GM12892 (cell line): Measurements from ENCODE around the gene TRIM37.

ENCODE experiments used
- POLR2AphosphoS5 ChIP-seq: IDR thresholded peaks from 2 replicates; pipeline ENCODE4 v1.6.1; 2011; ENCODE audit warnings: low read depth, low read length, control low read depth
- TAF1 ChIP-seq: IDR thresholded peaks from 2 replicates; pipeline ENCODE4 v1.6.1; 2011; ENCODE audit warnings: low read depth, mild to moderate bottlenecking, control low read depth, low read length, borderline replicate concordance

GRCh38 chr17:59141860-59142259 lies 35.2 kb upstream of the TRIM37 start:
- TF ChIP-seq TAF1: no peak
- TF ChIP-seq POLR2AphosphoS5: no peak
